GM18867 (cell line): ENCODE measurements around the gene IQCF6.
"Not testable (repeated sequence)": the region's sequence is repeated elsewhere in the genome, so short reads cannot be mapped to it uniquely, and the experiment has no call there.

Experiments used
- ATAC-seq: cut with Tn5 transposase; IDR thresholded peaks from one replicate; pipeline ENCODE4 v1.9.1; 2021; ENCODE audit warnings: mild to moderate bottlenecking, moderate library complexity; ENCODE audit not compliant: unreplicated experiment

Gene IQCF6

DNA sequence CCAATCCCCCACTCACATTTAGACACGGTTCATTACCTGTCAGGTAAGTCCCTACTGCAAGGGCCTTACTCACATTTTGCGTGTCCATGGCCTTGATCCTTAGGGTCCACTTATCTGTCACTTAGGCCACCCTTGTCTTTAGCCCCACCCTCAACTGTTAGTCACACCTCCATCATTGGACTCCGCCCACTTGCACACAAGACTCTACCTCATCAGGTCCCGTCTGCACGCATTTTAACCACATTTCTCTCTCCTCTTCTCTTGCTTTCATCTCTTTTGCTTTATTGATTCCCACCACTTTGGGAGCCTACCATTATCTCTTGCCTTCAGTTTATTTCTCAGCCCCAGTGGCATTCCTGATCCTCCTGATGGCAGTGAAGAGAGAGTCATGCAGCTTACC lies at the start of gene IQCF6:
TSS of gene IQCF6 (minus strand) at position 101 of the 400 bp plus-strand sequence. CDS start at position 88, 13 bp downstream.
- no peak for ATAC-seq

GRCh38 chr3:51828297-51828696 lies 49.3 kb upstream of the IQCF6 start:
- no peak for ATAC-seq

GRCh38 chr3:51819709-51820406 lies 40.8 kb upstream of the IQCF6 start:
- no peak for ATAC-seq

DNA sequence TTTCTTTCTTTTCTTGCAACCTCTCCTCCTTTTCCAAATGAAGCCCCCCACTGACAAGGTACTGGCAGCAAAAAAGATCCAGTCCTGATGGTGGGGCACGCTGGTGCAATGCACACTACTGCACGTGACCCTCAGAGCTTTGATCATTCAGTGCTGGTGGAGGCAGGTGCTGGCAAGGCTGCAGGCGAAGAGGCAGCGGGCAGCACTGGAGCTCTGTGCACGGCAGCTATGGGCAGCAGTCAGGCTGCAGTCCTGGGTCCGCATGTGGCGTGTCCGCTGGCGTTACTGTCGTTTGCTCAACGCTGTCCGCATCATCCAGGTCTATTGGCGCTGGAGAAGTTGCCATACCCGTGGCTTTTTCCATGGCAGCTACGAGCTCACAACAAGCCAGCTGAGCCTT lies 40.1 kb upstream of the IQCF6 start:
- ATAC-seq: no peak

DNA sequence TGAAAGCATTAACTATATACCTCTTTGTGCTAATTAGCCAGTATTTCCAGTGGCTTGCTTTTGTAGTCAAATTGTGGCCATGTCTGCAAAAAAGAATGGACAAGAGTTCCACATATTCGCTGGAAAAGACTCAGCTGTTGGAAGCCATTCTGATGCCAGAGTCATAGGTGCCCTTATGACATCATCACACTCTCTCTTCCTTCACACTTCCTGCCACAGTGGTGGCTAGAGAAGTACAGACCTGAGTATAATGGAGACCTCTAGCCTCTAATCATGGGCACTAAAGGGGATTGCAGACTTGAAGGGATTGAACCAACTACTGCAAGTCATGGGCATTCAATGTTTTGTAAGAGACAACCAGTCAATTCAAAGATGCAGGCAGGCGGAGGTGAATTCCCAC lies 38.3 kb upstream of the IQCF6 start:
- ATAC-seq: no peak

GRCh38 chr3:51816723-51817122 lies 37.7 kb upstream of the IQCF6 start:
- ATAC-seq: no peak

DNA sequence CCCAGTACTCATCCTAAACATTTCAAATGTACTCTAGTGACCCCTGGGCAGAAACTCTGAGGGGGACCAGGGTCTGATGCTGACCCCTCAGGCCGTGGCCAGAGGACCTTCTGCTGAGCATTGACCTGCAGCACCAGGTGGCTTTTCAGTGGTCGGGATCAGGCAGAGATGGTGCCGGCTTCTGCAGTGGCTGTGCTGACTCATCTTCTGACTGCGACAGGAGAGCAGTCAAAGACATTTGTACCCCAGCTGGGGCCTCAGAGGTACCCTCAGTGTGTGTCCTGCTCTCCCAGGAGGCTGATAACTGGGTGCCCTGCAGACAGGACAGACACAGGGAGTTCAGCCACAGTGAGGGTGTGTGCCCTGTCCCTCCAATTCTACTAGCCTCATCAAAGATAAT lies 36.6 kb upstream of the IQCF6 start:
- ATAC-seq: no peak

DNA sequence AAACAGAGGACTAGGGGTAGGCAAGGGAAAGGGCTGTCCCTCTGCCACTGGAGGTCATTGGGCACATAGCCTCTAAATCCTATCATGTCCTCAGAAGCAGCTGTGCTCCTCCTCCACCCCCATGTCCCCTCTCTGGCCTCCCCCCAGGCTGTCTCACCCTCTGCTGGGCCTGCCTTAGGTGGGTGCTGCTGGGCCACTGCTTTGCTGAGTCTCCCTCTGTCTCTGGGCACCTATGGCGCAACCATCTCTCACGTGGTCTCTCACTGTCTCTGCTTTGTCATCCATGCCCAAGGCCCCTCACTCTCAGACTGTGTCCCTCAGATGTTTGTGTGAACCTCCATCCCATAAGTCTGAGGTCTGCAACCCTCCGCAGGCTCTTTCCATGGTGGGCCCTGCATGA lies 35.0 kb upstream of the IQCF6 start:
- ATAC-seq: no peak

GRCh38 chr3:51813539-51813938 lies 34.5 kb upstream of the IQCF6 start:
- ATAC-seq: no peak

- ATAC-seq: no peak
Measured at GRCh38 chr3:51808934-51809333, 29.9 kb upstream of the IQCF6 start.

- ATAC-seq: no peak
Measured at GRCh38 chr3:51802106-51802703, 23.2 kb upstream of the IQCF6 start.

DNA sequence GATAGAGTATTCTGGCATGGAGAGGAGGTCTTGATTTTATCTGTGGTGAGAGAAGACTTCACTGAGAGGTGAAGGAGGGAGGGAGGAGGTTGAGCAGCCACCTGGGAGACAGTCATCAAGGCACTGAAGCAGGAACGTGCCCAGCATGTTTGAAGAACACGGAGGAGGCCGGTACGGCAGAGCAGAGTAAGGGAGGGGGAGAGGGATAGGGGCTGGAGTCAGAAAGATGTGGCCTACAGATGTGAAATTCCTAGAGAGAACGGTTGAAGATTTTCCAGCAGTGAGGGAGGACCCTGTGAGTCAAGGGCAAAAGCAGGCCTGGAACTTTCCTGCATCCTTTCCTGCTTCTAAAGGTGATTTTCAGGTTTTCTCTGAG lies 21.7 kb upstream of the IQCF6 start:
- no peak for ATAC-seq

- ATAC-seq: no peak
Measured at GRCh38 chr3:51799879-51800749, 21.1 kb upstream of the IQCF6 start.

GRCh38 chr3:51798411-51798963 lies 19.4 kb upstream of the IQCF6 start:
- no peak for ATAC-seq

- ATAC-seq: no peak
Measured at GRCh38 chr3:51796854-51797253, 17.8 kb upstream of the IQCF6 start.

- no peak for ATAC-seq
Measured at GRCh38 chr3:51794206-51794605, 15.2 kb upstream of the IQCF6 start.

GRCh38 chr3:51792206-51792605 lies 13.2 kb upstream of the IQCF6 start:
- no peak for ATAC-seq

GRCh38 chr3:51789437-51789836 lies 10.4 kb upstream of the IQCF6 start:
- ATAC-seq: no peak

DNA sequence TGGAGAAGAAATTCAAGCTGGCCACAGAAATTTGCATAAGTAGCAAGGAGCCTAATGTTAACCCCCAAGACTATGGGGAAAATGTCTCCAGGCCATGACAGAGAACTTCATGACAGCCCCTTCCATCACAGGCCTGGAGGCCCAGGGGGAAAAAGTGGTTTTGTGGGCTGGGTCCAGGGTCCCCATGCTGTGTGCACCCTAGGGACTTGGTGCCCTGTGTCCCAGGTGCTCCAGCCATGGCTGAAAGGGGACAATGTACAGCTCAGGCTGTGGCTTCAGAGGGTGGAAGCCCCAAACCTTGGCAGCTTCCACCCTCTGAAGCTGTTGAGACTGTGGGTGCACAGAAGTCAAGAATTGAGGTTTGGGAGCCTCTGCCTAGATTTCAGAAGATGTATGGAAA lies 8.5 kb upstream of the IQCF6 start:
- ATAC-seq: not testable (repeated sequence)

- no peak for ATAC-seq
Measured at GRCh38 chr3:51786267-51786666, 7.2 kb upstream of the IQCF6 start.

- no peak for ATAC-seq
Measured at GRCh38 chr3:51778554-51778953, 483 bp downstream of the IQCF6 start.

DNA sequence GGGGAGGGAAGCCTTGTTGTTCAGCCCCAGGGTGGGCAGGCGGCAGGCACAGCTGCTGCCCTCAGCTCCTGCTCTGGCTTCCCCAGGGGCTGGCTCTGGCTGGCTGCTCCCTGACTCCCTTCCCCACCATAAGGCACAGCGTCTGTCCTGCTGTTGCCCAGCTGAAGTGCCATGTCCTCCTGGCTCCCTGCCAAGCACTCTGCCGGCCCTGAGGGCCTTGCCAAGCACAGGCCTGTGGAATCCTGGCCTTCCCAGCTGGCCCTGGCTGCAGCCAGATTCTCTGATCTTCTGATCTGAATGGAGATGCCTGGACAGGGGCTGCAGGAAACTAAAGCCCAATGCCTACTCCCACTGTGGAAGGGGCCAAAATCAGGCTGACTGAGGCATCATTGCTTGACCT lies 1.1 kb downstream of the IQCF6 start:
- no peak for ATAC-seq
